GM23338 (cell line): ENCODE results near the gene CRYL1. TPM values are rescaled to one million over a fixed set of nuclear protein-coding genes. Genes with fewer than 3 reads are reported as not detected.

Experiments
- ATAC-seq: fragments of 200-7000 bp; cut with Tn5 transposase; 3 replicates; pipeline ENCODE4 v1.9.1; 2020
- DNase-seq: peaks from one replicate; pipeline ENCODE4 v3.0.0-alpha.2; 2015; ENCODE audit warnings: low spot score
- H2AFZ ChIP-seq: fragments of 200-600 bp; sonication (generic); 2 replicates; pipeline ENCODE4 v1.8.0; 2016; ENCODE audit warnings: antibody characterized with exemption, mild to moderate bottlenecking, moderate library complexity
- H3F3A ChIP-seq: fragments of 200-600 bp; sonication (generic); replicated peaks from 2 replicates; pipeline ENCODE4 v1.8.0; 2017; ENCODE audit warnings: antibody characterized with exemption, mixed run types, low read depth
- H3K27ac ChIP-seq: fragments of 200-600 bp; sonication (generic); 2 replicates; pipeline ENCODE4 v1.6.1; 2016; ENCODE audit warnings: low read depth
- H3K27me3 ChIP-seq: fragments of 200-600 bp; sonication (generic); 2 replicates; pipeline ENCODE4 v1.8.0; 2016; ENCODE audit warnings: mild to moderate bottlenecking, mixed run types, moderate library complexity; ENCODE audit not compliant: insufficient read depth
- H3K36me3 ChIP-seq: fragments of 200-600 bp; sonication (generic); 2 replicates; pipeline ENCODE4 v1.8.0; 2016; ENCODE audit warnings: mild to moderate bottlenecking; ENCODE audit not compliant: insufficient read depth
- H3K4me1 ChIP-seq: fragments of 200-600 bp; sonication (generic); 2 replicates; pipeline ENCODE4 v1.8.0; 2016; ENCODE audit warnings: mild to moderate bottlenecking, moderate library complexity; ENCODE audit not compliant: insufficient read depth
- H3K4me2 ChIP-seq: fragments of 200-600 bp; sonication (generic); 2 replicates; pipeline ENCODE4 v1.7.1; 2017; ENCODE audit warnings: mixed run types
- H3K4me3 ChIP-seq: fragments of 200-600 bp; sonication (generic); 2 replicates; pipeline ENCODE4 v1.6.1; 2016; ENCODE audit warnings: mixed run types
- H3K79me2 ChIP-seq: fragments of 200-600 bp; sonication (generic); replicated peaks from 2 replicates; pipeline ENCODE4 v1.8.0; 2017; ENCODE audit warnings: mild to moderate bottlenecking; ENCODE audit not compliant: insufficient read depth
- H3K9me2 ChIP-seq: fragments of 200-600 bp; sonication (generic); 2 replicates; pipeline ENCODE4 v1.8.0; 2017; ENCODE audit not compliant: insufficient read depth
- H4K20me1 ChIP-seq: fragments of 200-600 bp; sonication (generic); replicated peaks from 2 replicates; pipeline ENCODE4 v1.8.0; 2017; ENCODE audit warnings: mild to moderate bottlenecking; ENCODE audit not compliant: insufficient read depth
- H3K27ac Mint-ChIP-seq: 2 replicates; pipeline ENCODE4 v1.8.0; 2020; ENCODE audit warnings: inconsistent platforms, mild to moderate bottlenecking, moderate library complexity, mixed read lengths
- H3K27me3 Mint-ChIP-seq: 3 replicates; pipeline ENCODE4 v1.8.0; 2022; ENCODE audit warnings: low read depth, mild to moderate bottlenecking, moderate library complexity, mixed read lengths, inconsistent platforms; ENCODE audit not compliant: insufficient read depth, poor library complexity
- H3K36me3 Mint-ChIP-seq: 3 replicates; pipeline ENCODE4 v1.8.0; 2021; ENCODE audit warnings: low read depth, mild to moderate bottlenecking, inconsistent platforms, moderate library complexity, mixed read lengths
- H3K4me1 Mint-ChIP-seq: 3 replicates; pipeline ENCODE4 v1.8.0; 2020; ENCODE audit warnings: mild to moderate bottlenecking, inconsistent platforms, mixed read lengths
- H3K4me3 Mint-ChIP-seq: 3 replicates; pipeline ENCODE4 v1.8.0; 2021; ENCODE audit warnings: moderate library complexity, mild to moderate bottlenecking, inconsistent platforms, mixed read lengths
- H3K9me3 Mint-ChIP-seq: 3 replicates; pipeline ENCODE4 v1.8.0; 2020; ENCODE audit warnings: moderate library complexity, mild to moderate bottlenecking, inconsistent platforms, mixed read lengths
- CREB1 ChIP-seq: fragments of 250-450 bp; sonication (Bioruptor Pico); IDR thresholded peaks from 2 replicates; pipeline ENCODE4 v1.5.0; 2020; ENCODE audit warnings: low read depth, mild to moderate bottlenecking, moderate library complexity
- CTCF ChIP-seq, 2 experiments: fragments of 200-600 bp in 1 of 2; sonication (generic) in 1 of 2; conservative IDR thresholded peaks; 2 replicates each; pipeline versions ENCODE4 v1.5.1 to v1.6.1; 2016 to 2017; ENCODE audit warnings: antibody characterized with exemption in 2 of 2, low read depth in 2 of 2, mild to moderate bottlenecking in 2 of 2, moderate library complexity in 1 of 2
- ETS1 ChIP-seq: IDR thresholded peaks from 2 replicates; pipeline ENCODE4 v1.6.1; 2016; ENCODE audit warnings: antibody characterized with exemption
- EZH2 ChIP-seq: fragments of 200-600 bp; sonication (generic); IDR thresholded peaks from one replicate; pipeline ENCODE4 v1.8.0; 2017; ENCODE audit warnings: antibody characterized with exemption, mild to moderate bottlenecking, low read depth; ENCODE audit not compliant: unreplicated experiment
- EZH2phosphoT487 ChIP-seq: fragments of 200-600 bp; sonication (generic); IDR thresholded peaks from one replicate; pipeline ENCODE4 v1.8.1; 2018; ENCODE audit warnings: antibody characterized with exemption; ENCODE audit not compliant: unreplicated experiment
- JUNB ChIP-seq: IDR thresholded peaks from one replicate; pipeline ENCODE4 v1.6.1; 2016; ENCODE audit warnings: antibody characterized with exemption; ENCODE audit not compliant: unreplicated experiment
- POLR2AphosphoS5 ChIP-seq: IDR thresholded peaks from 2 replicates; pipeline ENCODE4 v1.6.1; 2016; ENCODE audit warnings: antibody characterized with exemption, low read depth
- STAT1 ChIP-seq: IDR thresholded peaks from one replicate; pipeline ENCODE4 v1.6.1; 2016; ENCODE audit warnings: antibody characterized with exemption; ENCODE audit not compliant: unreplicated experiment
- ZNF331 ChIP-seq: fragments of 250-450 bp; sonication (Bioruptor Pico); IDR thresholded peaks from 2 replicates; pipeline ENCODE4 v1.5.0; 2020; ENCODE audit warnings: low read depth, mild to moderate bottlenecking, moderate library complexity
- ZNF462 ChIP-seq: fragments of 250-450 bp; sonication (Bioruptor Pico); IDR thresholded peaks from 2 replicates; pipeline ENCODE4 v1.5.0; 2020; ENCODE audit warnings: mild to moderate bottlenecking, moderate library complexity
- polyA plus RNA-seq: library from polyadenylated mRNA; unstranded; fragments of >200 nt; fragmentation: Nextera tagmentation; extraction: Ambion mirVana; gene quantifications from 2 replicates; pipeline ENCODE4 v1.2.1, GENCODE V29; 2016
- total RNA-seq: library from RNA; depleted of rRNA; stranded (reverse); fragments of >200 nt; shearing (Covaris generic); gene quantifications from 2 replicates; pipeline ENCODE4 v1.2.3, GENCODE V29; 2014

Gene CRYL1
- total and polyA plus RNA-seq, 2 experiments from 2014 or later: 2.2 to 2.6 TPM

GRCh38 chr13:20401531-20401930 is 124.1 kb downstream of the CRYL1 start (continued):
- no peak for TF ChIP-seq ZNF462 (CRISPR knock-in tag)
- no peak for TF ChIP-seq JUNB
- TF ChIP-seq STAT1: no peak
- TF ChIP-seq CTCF (conservative IDR thresholded peaks at IDR 0.05; ENCODE audit: low read depth in 2 of 2): no peak
- TF ChIP-seq CREB1 (CRISPR knock-in tag): no peak
- no peak for TF ChIP-seq ZNF331 (CRISPR knock-in tag)
- no peak for TF ChIP-seq ETS1

- Histone ChIP-seq H3K27me3 (no peaks in the 10 kb centered on the region), H3K79me2 (no peaks in the 10 kb centered on the region), H2AFZ (no peak overlapping the region), H3K27ac (no peak overlapping the region), H3K4me1 (no peaks in the 10 kb centered on the region), H3K4me2 (no peak overlapping the region), H4K20me1 (no peaks in the 10 kb centered on the region), H3F3A (no peaks in the 10 kb centered on the region), H3K36me3 (no peaks in the 10 kb centered on the region), H3K9me2 (no peaks in the 10 kb centered on the region), H3K4me3 (no peak overlapping the region)
- Mint-ChIP-seq H3K36me3 (no peaks in the 10 kb centered on the region), H3K4me1 (no peaks in the 10 kb centered on the region; the same call in 2 of the 3 replicates), H3K27ac (no peak overlapping the region), H3K27me3 (peaks cover 2% of the 10 kb centered on the region), H3K9me3 (no peaks in the 10 kb centered on the region), H3K4me3 (no peak overlapping the region)
- ATAC-seq (no peak), DNase-seq (no peak)
- no peak for TF ChIP-seq POLR2AphosphoS5
- TF ChIP-seq EZH2: no peak
- no peak for TF ChIP-seq CREB1 (CRISPR knock-in tag)
- no peak for TF ChIP-seq EZH2phosphoT487
- TF ChIP-seq STAT1: no peak
These were observed 124.9 kb downstream of the CRYL1 start for GRCh38 chr13:20400774-20401173.
